ENCODE data around the gene SIX5.

DNA sequence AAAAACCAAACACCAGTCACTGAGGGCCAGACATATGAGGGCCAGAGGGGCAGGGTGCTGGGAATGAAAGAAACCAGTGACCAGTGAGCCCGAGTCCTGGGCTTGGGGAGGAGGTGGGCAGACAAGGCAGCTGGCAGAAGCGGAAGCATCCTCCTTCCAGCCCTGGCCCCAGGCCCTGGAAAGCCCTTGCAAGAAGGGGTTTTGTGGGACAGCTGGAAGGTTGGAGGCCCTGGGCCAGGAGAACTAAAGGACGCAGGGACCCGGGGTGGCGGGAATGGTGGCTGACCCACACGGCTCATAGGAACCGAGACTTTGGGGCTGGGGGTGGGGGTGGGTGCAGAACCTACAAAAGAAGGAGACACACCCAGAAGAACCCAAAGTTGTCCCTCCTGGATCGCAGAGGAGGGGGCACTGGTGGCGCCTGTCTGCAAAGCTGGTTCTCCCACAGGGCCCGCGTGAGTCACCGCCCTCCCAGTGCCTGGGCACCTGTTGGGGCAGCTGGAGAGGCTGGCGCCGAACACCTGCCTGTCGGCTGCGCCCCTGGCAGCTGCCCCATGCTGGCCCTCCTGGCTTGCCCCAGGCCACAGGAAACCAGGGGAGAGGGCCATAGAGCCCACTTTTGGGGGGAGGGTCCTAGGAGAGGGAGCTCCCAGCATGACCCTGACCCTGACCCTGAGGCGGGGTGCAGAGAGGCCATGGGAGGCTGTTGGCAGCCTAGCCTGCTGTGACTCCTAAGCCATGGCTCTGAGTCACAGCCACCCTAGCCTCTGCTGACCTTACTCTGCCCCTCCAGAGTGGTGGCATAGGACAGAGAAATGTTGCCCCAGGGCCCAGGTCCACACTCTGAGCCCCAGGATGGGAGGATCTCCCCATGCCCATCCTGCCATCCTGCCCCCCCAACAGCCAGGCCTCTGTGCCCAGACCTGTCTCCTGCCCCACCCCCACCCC lies 12.4 kb upstream of the SIX5 start:
- TF ChIP-seq, protein P1, sequence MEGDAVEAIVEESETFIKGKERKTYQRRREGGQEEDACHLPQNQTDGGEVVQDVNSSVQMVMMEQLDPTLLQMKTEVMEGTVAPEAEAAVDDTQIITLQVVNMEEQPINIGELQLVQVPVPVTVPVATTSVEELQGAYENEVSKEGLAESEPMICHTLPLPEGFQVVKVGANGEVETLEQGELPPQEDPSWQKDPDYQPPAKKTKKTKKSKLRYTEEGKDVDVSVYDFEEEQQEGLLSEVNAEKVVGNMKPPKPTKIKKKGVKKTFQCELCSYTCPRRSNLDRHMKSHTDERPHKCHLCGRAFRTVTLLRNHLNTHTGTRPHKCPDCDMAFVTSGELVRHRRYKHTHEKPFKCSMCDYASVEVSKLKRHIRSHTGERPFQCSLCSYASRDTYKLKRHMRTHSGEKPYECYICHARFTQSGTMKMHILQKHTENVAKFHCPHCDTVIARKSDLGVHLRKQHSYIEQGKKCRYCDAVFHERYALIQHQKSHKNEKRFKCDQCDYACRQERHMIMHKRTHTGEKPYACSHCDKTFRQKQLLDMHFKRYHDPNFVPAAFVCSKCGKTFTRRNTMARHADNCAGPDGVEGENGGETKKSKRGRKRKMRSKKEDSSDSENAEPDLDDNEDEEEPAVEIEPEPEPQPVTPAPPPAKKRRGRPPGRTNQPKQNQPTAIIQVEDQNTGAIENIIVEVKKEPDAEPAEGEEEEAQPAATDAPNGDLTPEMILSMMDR (IDR thresholded peaks at IDR 0.05) = no peak
- no peak for TF ChIP-seq SIN3A (IDR thresholded peaks at IDR 0.05; ENCODE audit: borderline replicate concordance, insufficient read depth, low read depth, low read length)
- TF ChIP-seq POLR2AphosphoS5 (IDR thresholded peaks at IDR 0.05; ENCODE audit: low read depth, low read length) = peak; percentile 43; the same call in 1 of the 2 replicates
